Fibroblast of lung (primary cell): Measurements from ENCODE around the gene SETBP1. TPM values are rescaled to one million over a fixed set of nuclear protein-coding genes. Genes with fewer than 3 reads are reported as not detected.

Source experiments
- DNase-seq, 2 donors: peaks; one replicate each; pipeline versions ENCODE4 v3.0.0 to v3.0.0-alpha.2; 2010; ENCODE audit warnings: low read depth in 2 of 2
- H2AFZ ChIP-seq: 2 replicates; pipeline ENCODE4 v1.5.1; 2012; ENCODE audit warnings: low read length, control low read depth, inconsistent platforms
- H3K27ac ChIP-seq: 2 replicates; pipeline ENCODE4 v1.5.1; 2011; ENCODE audit warnings: low read length, control low read depth; ENCODE audit not compliant: insufficient read depth
- H3K27me3 ChIP-seq: 2 replicates; pipeline ENCODE4 v1.5.1; 2011; ENCODE audit warnings: mild to moderate bottlenecking, low read length; ENCODE audit not compliant: control insufficient read depth, insufficient read depth
- H3K36me3 ChIP-seq: 2 replicates; pipeline ENCODE4 v1.5.1; 2011; ENCODE audit warnings: low read length; ENCODE audit not compliant: control insufficient read depth, insufficient read depth
- H3K4me1 ChIP-seq: 2 replicates; pipeline ENCODE4 v1.5.1; 2011; ENCODE audit warnings: low read length; ENCODE audit not compliant: control insufficient read depth, insufficient read depth; ENCODE audit errors: extremely low read depth
- H3K4me2 ChIP-seq: 2 replicates; pipeline ENCODE4 v1.5.1; 2011; ENCODE audit warnings: low read length, control low read depth; ENCODE audit not compliant: insufficient read depth; ENCODE audit errors: extremely low read depth
- H3K4me3 ChIP-seq, 4 experiments: fragments of 200-600 bp in 1 of 4; sonication (generic) in 1 of 4; replicated peaks in 1 of 4; 2 replicates each; pipeline ENCODE4 v1.5.1; 2011 to 2016; ENCODE audit warnings: low read length in 4 of 4, low read depth in 3 of 4, mild to moderate bottlenecking in 3 of 4, control low read depth in 2 of 4, inconsistent platforms in 1 of 4, mixed read lengths in 1 of 4; ENCODE audit not compliant: insufficient read depth in 1 of 4; ENCODE audit errors: control extremely low read depth in 1 of 4
- H3K79me2 ChIP-seq: 2 replicates; pipeline ENCODE4 v1.5.1; 2012; ENCODE audit warnings: mild to moderate bottlenecking, low read length, inconsistent platforms; ENCODE audit not compliant: control insufficient read depth, insufficient read depth
- H3K9ac ChIP-seq: 2 replicates; pipeline ENCODE4 v1.5.1; 2011; ENCODE audit warnings: mild to moderate bottlenecking, low read length, control low read depth; ENCODE audit not compliant: insufficient read depth
- H3K9me3 ChIP-seq: 2 replicates; pipeline ENCODE4 v1.5.1; 2012; ENCODE audit warnings: low read depth, low read length; ENCODE audit not compliant: control insufficient read depth, insufficient read depth
- H4K20me1 ChIP-seq: 2 replicates; pipeline ENCODE4 v1.5.1; 2011; ENCODE audit warnings: low read length; ENCODE audit not compliant: control insufficient read depth, insufficient read depth; ENCODE audit errors: extremely low read depth
- EZH2 ChIP-seq: IDR thresholded peaks from 2 replicates; pipeline ENCODE4 v1.5.1; 2012; ENCODE audit warnings: low read length, control low read depth, mild to moderate bottlenecking; ENCODE audit errors: missing control alignments
- polyA plus RNA-seq, 2 donors: library from polyadenylated mRNA; depleted of rRNA in 1 of 2; stranded (reverse) in 1 of 2; unstranded in 1 of 2; fragments of >200 nt; gene quantifications; 2 replicates each; pipeline ENCODE4 v1.2.1, GENCODE V29; 2011 to 2012; ENCODE audit warnings: missing spikeins in 1 of 2
- total RNA-seq: library from RNA; depleted of rRNA; stranded (reverse); fragments of >200 nt; gene quantifications from 2 replicates; pipeline ENCODE4 v1.2.1, GENCODE V29; 2014
- TF ChIP-seq, protein P1 (sequence below), 2 donors: IDR thresholded peaks in 1 of 2; conservative IDR thresholded peaks in 1 of 2; 1 replicate in 1 of 2; 2 replicates in 1 of 2; pipeline ENCODE4 v1.5.1; 2011 to 2012; ENCODE audit warnings: low read length in 2 of 2, control low read depth in 1 of 2, inconsistent platforms in 1 of 2, low read depth in 1 of 2, mild to moderate bottlenecking in 1 of 2

The SETBP1 gene
- total and polyA plus RNA-seq, 2 donors (not counting 1 experiment from before 2014, with no cell fraction given) = 4.5 to 5.4 TPM

DNA sequence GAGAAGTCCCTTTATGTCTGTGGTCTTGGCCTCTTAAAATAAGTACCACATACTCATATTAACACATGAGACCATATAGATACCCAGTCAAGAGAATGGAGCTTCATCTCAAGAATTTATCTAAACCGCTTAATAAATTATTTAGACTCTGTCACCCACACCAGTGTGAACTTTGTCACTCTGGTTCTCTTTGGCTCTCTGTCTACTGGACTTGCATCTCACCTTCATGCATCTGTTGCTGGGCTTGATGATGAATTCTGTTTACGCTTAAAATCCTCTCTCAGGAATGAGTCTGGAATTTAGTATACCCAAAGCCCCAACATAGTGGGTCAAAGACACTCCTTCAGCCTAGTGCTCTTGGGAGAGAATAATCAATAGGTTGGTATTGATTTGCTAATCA lies 73.9 kb downstream of the SETBP1 start:
- H3K79me2 ChIP-seq = no peaks in the 10 kb centered on the region
- H4K20me1 ChIP-seq = no peaks in the 10 kb centered on the region
- TF ChIP-seq, protein P1, sequence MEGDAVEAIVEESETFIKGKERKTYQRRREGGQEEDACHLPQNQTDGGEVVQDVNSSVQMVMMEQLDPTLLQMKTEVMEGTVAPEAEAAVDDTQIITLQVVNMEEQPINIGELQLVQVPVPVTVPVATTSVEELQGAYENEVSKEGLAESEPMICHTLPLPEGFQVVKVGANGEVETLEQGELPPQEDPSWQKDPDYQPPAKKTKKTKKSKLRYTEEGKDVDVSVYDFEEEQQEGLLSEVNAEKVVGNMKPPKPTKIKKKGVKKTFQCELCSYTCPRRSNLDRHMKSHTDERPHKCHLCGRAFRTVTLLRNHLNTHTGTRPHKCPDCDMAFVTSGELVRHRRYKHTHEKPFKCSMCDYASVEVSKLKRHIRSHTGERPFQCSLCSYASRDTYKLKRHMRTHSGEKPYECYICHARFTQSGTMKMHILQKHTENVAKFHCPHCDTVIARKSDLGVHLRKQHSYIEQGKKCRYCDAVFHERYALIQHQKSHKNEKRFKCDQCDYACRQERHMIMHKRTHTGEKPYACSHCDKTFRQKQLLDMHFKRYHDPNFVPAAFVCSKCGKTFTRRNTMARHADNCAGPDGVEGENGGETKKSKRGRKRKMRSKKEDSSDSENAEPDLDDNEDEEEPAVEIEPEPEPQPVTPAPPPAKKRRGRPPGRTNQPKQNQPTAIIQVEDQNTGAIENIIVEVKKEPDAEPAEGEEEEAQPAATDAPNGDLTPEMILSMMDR (conservative IDR thresholded peaks at IDR 0.05 in 1 of 2, IDR thresholded peaks at IDR 0.05 in 1 of 2; ENCODE audit: low read depth in 1 of 2, low read length in 2 of 2) = no peak
- TF ChIP-seq EZH2 = no peak
- no peak overlapping the region for H3K4me3 ChIP-seq
- no peaks in the 10 kb centered on the region for H3K36me3 ChIP-seq
- no peaks in the 10 kb centered on the region for H3K27me3 ChIP-seq
- no peak overlapping the region for H3K27ac ChIP-seq
- H3K4me1 ChIP-seq = no peaks in the 10 kb centered on the region
- no peak overlapping the region for H2AFZ ChIP-seq
- H3K4me2 ChIP-seq = no peak overlapping the region
- no peak overlapping the region for H3K9ac ChIP-seq
- no peaks in the 10 kb centered on the region for H3K9me3 ChIP-seq
- no peak for DNase-seq

DNA sequence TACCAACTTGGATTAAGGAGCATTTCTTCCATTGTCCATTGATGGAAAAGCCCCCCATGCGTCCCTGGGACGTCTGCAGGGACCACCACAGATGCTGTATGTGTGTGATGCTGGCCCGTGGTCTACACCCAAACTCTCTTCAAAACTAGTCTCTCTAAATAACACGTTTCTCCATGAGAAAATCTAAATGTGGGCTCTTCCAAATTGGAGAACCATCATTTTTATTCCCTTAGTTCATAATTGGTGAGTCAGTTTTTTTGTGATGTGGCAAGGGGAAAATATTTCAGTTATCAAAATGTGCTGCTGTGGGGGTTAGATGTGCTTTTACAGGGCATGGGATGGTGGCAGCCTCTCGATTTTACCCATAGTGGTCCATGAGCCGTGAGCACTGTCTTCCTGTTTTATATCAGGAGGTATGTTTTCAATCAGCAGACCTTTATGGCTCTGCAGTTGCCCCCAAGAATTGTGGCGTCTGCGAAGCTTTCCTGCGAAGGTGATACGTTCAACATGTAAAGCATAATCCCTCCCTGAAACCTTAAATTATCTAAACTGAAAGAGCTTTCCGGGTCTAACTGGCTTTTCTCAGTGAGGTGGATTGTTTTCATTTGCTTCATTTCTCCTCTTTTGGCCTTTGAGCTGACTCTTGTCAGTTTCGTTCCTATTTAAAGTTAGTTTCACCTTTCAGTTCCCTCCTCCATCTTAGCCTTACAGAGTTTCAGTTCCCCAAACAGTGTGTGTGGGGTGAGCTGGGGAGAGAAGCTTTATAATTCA lies 78.4 kb downstream of the SETBP1 start:
- Histone ChIP-seq H4K20me1 (no peaks in the 10 kb centered on the region), H3K9me3 (no peaks in the 10 kb centered on the region), H3K9ac (no peak overlapping the region), H2AFZ (no peak overlapping the region), H3K4me3 (no peak overlapping the region), H3K4me2 (no peak overlapping the region), H3K36me3 (no peaks in the 10 kb centered on the region), H3K27me3 (no peaks in the 10 kb centered on the region), H3K4me1 (no peaks in the 10 kb centered on the region), H3K27ac (no peak overlapping the region), H3K79me2 (no peaks in the 10 kb centered on the region)
- DNase-seq = no peak
- TF ChIP-seq, protein P1 (conservative IDR thresholded peaks at IDR 0.05 in 1 of 2, IDR thresholded peaks at IDR 0.05 in 1 of 2; ENCODE audit: low read depth in 1 of 2, low read length in 2 of 2) = no peak
- no peak for TF ChIP-seq EZH2

DNA sequence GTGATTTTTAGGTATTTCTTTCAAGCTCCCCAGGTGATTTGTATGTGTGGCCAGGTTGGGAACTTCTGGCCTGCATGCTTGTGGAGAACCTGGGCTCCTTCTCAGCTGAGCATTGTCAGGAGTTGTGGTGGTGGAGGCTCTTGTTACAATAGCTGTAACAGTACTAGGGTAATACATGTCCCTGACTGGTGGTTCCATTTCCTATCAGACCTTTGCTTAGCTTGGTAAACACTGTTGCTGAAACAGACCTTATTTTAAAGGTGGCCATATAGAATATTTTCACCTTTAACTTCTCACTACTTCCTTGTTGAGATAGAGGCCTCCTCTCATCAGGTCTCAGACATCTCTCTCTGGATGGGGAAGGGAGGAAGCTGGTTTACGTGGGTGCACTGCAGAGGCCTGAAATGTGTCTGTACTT lies 79.2 kb downstream of the SETBP1 start:
- Histone ChIP-seq H4K20me1 (no peaks in the 10 kb centered on the region), H3K9me3 (no peaks in the 10 kb centered on the region), H3K27me3 (no peaks in the 10 kb centered on the region), H3K27ac (no peak overlapping the region), H2AFZ (no peak overlapping the region), H3K9ac (no peak overlapping the region), H3K4me2 (no peak overlapping the region), H3K4me3 (no peak overlapping the region), H3K4me1 (no peaks in the 10 kb centered on the region), H3K36me3 (no peaks in the 10 kb centered on the region), H3K79me2 (no peaks in the 10 kb centered on the region)
- no peak for DNase-seq
- TF ChIP-seq, protein P1 (conservative IDR thresholded peaks at IDR 0.05 in 1 of 2, IDR thresholded peaks at IDR 0.05 in 1 of 2; ENCODE audit: low read depth in 1 of 2, low read length in 2 of 2) = no peak
- TF ChIP-seq EZH2 = no peak
